ACC112 (cell line): ENCODE results near the gene CD9.

ENCODE experiments used
- H2AFZ ChIP-seq: fragments of 200-600 bp; sonication (generic); one replicate; pipeline ENCODE4 v1.6.0; 2017; ENCODE audit warnings: antibody characterized with exemption, low read length; ENCODE audit not compliant: unreplicated experiment
- H3K27ac ChIP-seq: fragments of 200-600 bp; sonication (generic); 2 replicates; pipeline ENCODE4 v1.5.1; 2014; ENCODE audit warnings: low read depth, mild to moderate bottlenecking, antibody characterized with exemption, low read length, moderate library complexity
- H3K27me3 ChIP-seq: fragments of 200-600 bp; sonication (generic); 2 replicates; pipeline ENCODE4 v1.6.1; 2014; ENCODE audit warnings: mild to moderate bottlenecking, antibody characterized with exemption, low read length, moderate library complexity, mixed read lengths; ENCODE audit not compliant: insufficient read depth
- H3K36me3 ChIP-seq: fragments of 200-600 bp; sonication (generic); 2 replicates; pipeline ENCODE4 v1.6.1; 2016; ENCODE audit warnings: mild to moderate bottlenecking, antibody characterized with exemption, low read length, moderate library complexity, mixed read lengths; ENCODE audit not compliant: insufficient read depth
- H3K4me1 ChIP-seq: fragments of 200-600 bp; sonication (generic); one replicate; pipeline ENCODE4 v1.6.1; 2016; ENCODE audit warnings: low read length, mixed read lengths; ENCODE audit not compliant: insufficient read depth, unreplicated experiment, control insufficient read depth
- H3K4me3 ChIP-seq: fragments of 200-600 bp; sonication (generic); 2 replicates; pipeline ENCODE4 v1.5.1; 2014; ENCODE audit warnings: mild to moderate bottlenecking, low read depth, low read length
- H3K79me2 ChIP-seq: fragments of 200-600 bp; sonication (generic); one replicate; pipeline ENCODE4 v1.6.0; 2016; ENCODE audit warnings: low read length; ENCODE audit not compliant: control insufficient read depth, unreplicated experiment, insufficient read depth

Gene CD9

DNA sequence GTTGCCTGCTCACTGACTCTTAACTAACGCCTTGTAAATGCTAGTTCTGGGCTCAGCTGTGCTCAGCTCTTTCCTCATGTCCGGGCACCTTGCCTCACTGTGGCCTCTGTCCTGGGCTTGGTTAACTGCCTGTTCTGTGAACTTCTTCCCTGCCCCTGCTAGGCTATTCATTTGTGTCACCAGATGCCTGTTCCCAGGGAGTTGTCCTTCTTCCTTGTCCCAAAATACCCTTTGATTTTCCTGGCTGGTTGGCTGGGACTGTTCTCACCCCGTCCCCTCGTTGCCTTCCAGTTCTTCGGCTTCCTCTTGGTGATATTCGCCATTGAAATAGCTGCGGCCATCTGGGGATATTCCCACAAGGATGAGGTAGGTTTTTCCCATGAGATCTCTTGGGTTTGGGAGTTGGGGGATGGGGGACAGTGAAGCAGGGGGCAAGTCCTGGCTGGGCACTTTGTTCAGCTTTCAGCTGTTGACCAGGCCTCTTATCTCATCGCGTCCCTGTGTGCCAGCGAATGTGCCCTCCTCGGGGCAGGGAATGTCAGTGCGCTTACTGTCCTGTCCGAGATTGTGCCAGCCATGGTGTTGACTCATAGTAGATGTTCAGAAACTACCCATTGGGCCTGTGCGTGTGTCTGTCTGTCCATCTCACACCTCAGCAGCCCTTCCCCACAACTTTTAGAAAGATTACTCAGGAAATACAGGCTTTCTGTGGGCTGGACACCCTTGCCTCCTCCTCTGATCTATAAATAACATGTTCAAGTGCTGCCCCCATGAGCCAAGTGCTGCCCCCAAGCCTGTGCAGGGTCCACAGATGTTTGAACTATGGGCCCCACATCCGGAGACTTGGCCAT lies 33.1 kb downstream of the CD9 start:
- Histone ChIP-seq H3K4me1 (peaks cover 32% of the 10 kb centered on the region), H3K27ac (no peak overlapping the region), H3K36me3 (no peaks in the 10 kb centered on the region; the same call in 1 of the 2 replicates)

DNA sequence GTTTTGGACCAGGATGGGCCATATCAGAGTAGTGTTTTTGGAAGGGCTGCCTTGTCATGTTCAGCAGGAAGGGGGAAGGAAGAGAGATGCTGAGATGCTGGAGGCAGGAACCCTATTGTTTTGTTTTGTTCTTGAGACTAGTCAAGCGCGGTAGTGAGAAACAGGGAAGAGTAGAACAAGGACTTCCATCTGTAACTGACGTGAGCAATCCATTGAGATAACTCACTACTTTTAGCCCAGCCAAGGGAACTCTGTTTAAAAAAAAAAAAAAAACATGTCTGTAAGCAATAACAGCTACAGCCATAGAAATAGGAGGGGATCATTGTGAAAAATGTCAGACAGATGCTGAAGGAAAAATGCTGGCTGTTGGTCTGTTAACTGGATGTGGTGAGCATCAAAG lies 34.0 kb downstream of the CD9 start:
- H3K4me3 ChIP-seq = no peak overlapping the region
- no peaks in the 10 kb centered on the region; the same call in 1 of the 2 replicates for H3K36me3 ChIP-seq
- no peaks in the 10 kb centered on the region for H3K27me3 ChIP-seq
- H3K27ac ChIP-seq = no peak overlapping the region
- H3K4me1 ChIP-seq = peaks cover 26% of the 10 kb centered on the region
- H2AFZ ChIP-seq = no peak overlapping the region
- no peaks in the 10 kb centered on the region for H3K79me2 ChIP-seq

More for the DNA sequence above, 33.1 kb downstream of the CD9 start:
- Histone ChIP-seq H3K79me2 (no peaks in the 10 kb centered on the region), H2AFZ (no peak overlapping the region), H3K27me3 (no peaks in the 10 kb centered on the region), H3K4me3 (no peak overlapping the region)

DNA sequence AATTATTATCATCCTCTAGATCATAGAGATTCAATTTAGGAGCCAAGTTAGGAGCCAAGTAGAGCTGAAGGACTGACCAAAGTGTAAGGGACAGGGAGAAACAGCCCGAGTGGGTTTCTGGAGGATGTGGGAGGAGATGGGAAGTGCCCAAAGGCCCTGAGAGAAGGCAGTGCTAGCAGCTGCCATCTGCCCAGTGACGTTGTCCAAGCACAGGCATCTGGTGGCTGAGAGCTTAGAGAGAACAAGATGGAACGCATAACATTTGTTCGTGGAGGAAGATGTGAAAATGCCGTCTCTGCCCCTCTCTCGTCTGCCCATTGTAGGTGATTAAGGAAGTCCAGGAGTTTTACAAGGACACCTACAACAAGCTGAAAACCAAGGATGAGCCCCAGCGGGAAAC lies 34.7 kb downstream of the CD9 start:
- Histone ChIP-seq H3K36me3 (no peaks in the 10 kb centered on the region; the same call in 1 of the 2 replicates), H3K79me2 (no peaks in the 10 kb centered on the region), H2AFZ (no peak overlapping the region), H3K27ac (no peak overlapping the region), H3K4me3 (no peak overlapping the region), H3K4me1 (peaks cover 19% of the 10 kb centered on the region), H3K27me3 (no peaks in the 10 kb centered on the region)

DNA sequence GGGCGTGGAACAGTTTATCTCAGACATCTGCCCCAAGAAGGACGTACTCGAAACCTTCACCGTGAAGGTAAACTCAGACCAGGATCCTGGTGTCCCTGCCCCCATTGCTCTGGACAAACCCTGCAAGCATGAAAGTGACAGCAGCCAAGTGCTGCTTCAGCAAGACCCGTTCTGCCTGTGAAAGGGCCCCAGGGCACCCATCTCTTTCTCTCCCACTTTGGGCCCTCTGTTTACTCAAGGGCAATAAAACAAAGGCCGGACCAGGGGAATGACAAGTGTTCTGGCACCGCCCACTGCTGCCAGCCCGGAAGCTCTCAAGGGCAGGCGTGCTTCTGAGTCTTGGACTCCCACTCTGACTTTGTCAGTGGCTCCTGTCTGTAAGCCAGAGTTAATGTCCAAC lies 35.3 kb downstream of the CD9 start:
- no peak overlapping the region for H2AFZ ChIP-seq
- H3K4me3 ChIP-seq = no peak overlapping the region
- no peaks in the 10 kb centered on the region; the same call in 1 of the 2 replicates for H3K36me3 ChIP-seq
- no peaks in the 10 kb centered on the region for H3K27me3 ChIP-seq
- H3K4me1 ChIP-seq = peaks cover 13% of the 10 kb centered on the region
- no peak overlapping the region for H3K27ac ChIP-seq
- no peaks in the 10 kb centered on the region for H3K79me2 ChIP-seq

DNA sequence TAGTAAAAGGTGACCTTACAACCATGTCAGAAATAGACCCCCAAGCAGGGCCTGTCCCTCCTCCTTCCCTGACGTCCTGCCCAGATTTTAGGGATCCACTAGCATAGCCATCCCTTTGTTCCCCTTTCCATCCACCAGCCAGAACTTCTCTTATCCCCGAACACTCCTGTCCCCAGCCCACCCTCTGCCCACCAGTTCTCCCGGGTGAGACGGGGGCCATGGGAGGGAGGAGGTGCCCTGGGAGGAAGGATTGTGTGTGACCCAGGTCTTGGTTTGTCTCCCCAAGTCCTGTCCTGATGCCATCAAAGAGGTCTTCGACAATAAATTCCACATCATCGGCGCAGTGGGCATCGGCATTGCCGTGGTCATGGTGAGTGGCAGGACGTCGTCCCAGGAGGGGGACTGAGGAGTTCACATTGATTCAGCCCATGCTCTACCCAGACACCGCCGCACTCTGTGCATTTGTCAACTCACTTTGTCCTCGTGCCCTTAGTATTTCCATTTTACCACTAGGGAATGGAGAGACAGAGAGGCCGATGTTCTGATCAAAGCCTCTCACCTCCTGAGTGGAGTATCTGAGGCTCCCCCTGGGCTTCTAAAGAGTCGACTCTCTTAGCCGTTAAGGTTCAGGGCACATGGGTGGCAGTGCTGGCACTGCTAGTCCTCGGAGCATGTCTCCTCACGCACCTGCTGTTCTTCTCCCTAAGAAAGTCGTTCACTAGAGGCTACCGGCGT lies 35.9 kb downstream of the CD9 start:
- Histone ChIP-seq H3K4me3 (no peak overlapping the region), H3K79me2 (no peaks in the 10 kb centered on the region), H3K4me1 (peaks cover 9% of the 10 kb centered on the region), H3K27ac (no peak overlapping the region), H3K36me3 (no peaks in the 10 kb centered on the region; the same call in 1 of the 2 replicates), H3K27me3 (no peaks in the 10 kb centered on the region), H2AFZ (no peak overlapping the region)

DNA sequence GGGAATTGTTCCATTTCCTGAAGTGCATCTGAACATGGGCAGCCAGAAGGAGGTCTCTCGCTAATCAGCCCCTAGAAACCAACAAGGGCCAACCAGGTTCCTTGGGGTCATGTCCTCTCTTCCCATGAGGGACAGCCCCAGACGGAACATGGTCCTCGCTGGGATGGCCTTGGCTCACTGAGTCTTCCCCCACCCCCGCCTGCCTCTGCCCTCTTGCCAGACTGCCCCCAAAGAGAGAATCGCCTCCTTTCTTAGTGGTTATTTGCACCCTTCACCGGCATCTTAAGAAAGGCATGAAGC lies 36.4 kb downstream of the CD9 start:
- H3K27ac ChIP-seq = no peak overlapping the region
- H2AFZ ChIP-seq = no peak overlapping the region

DNA sequence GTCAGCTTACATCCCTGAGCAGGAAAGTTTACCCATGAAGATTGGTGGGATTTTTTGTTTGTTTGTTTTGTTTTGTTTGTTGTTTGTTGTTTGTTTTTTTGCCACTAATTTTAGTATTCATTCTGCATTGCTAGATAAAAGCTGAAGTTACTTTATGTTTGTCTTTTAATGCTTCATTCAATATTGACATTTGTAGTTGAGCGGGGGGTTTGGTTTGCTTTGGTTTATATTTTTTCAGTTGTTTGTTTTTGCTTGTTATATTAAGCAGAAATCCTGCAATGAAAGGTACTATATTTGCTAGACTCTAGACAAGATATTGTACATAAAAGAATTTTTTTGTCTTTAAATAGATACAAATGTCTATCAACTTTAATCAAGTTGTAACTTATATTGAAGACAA lies 37.6 kb downstream of the CD9 start:
- H3K4me1 ChIP-seq = no peaks in the 10 kb centered on the region
- H3K27me3 ChIP-seq = no peaks in the 10 kb centered on the region
- no peak overlapping the region for H3K27ac ChIP-seq
- no peak overlapping the region for H2AFZ ChIP-seq
- H3K79me2 ChIP-seq = no peaks in the 10 kb centered on the region
- no peak overlapping the region for H3K4me3 ChIP-seq
- H3K36me3 ChIP-seq = no peaks in the 10 kb centered on the region; the same call in 1 of the 2 replicates

More for the DNA sequence above, 36.4 kb downstream of the CD9 start:
- Histone ChIP-seq H3K36me3 (no peaks in the 10 kb centered on the region; the same call in 1 of the 2 replicates), H3K27me3 (no peaks in the 10 kb centered on the region), H3K79me2 (no peaks in the 10 kb centered on the region), H3K4me1 (peaks cover 4% of the 10 kb centered on the region), H3K4me3 (no peak overlapping the region)

DNA sequence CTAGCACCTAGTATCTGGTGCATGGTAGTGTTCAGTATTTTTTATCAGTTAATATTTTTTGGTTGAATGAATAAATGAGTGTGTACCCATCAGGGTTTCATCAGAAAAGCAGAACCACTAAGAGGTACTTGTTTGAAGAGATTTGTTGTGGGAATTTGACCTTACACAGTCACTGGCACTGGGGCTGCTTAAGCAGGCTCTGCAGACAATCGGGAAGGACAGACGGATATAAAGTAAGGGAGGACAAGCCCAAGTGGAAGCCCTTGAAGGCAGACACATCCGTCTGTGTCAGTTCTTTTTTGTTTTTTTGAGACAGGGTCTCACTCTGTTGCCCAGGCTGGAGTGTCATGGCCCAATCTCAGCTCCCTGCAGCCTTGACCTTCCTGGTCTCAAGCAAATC lies 38.7 kb downstream of the CD9 start:
- Histone ChIP-seq H2AFZ (no peak overlapping the region), H3K79me2 (no peaks in the 10 kb centered on the region), H3K27me3 (no peaks in the 10 kb centered on the region), H3K36me3 (no peaks in the 10 kb centered on the region; the same call in 1 of the 2 replicates), H3K27ac (no peak overlapping the region), H3K4me3 (no peak overlapping the region), H3K4me1 (no peaks in the 10 kb centered on the region)

DNA sequence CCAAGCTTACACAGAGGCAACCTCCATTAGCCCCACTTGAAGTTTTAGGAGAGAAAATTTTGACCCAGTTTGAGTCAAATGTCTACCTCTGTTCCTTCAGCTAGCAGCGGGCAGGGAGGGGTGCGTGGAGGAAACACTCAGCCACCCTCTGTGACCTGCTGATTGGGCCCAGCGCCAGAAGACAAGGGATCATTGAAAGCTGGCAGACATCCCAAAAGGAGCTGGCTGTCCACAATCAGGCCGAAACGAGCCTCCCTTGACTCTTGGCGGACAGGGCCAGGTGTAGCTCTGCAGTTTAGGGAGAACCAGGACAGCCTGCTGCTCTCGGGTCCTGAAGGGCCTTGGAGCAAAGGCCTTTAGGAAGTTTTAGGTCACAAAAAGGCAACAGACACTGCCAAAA lies 41.3 kb downstream of the CD9 start:
- no peaks in the 10 kb centered on the region for H3K79me2 ChIP-seq
- no peaks in the 10 kb centered on the region for H3K4me1 ChIP-seq
- no peaks in the 10 kb centered on the region for H3K36me3 ChIP-seq
- H3K27me3 ChIP-seq = no peaks in the 10 kb centered on the region
- no peak overlapping the region for H3K27ac ChIP-seq
- no peak overlapping the region for H3K4me3 ChIP-seq
- no peak overlapping the region for H2AFZ ChIP-seq

DNA sequence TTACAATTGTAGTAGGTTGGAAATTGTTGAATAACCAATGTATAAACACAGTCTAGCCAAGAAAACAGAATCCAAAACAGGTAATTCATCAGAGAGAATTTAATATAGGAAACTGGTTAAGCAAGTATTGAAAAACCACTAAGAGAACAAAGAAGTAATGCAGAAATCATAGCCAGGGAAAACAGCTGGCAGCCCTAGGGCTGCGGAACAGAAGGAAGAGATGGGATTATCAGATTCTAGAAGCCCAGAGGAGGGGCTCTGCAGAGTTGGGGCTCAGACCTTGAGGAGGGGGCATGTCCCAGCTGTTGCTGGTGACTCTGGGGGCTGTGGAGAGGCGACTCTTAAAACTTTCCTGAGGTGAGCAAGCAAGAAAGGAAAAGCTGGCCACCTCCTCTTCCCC lies 49.4 kb downstream of the CD9 start:
- Histone ChIP-seq H3K4me1 (no peaks in the 10 kb centered on the region), H3K27me3 (peaks cover 16% of the 10 kb centered on the region; the same call in 1 of the 2 replicates), H3K4me3 (no peak overlapping the region), H3K79me2 (no peaks in the 10 kb centered on the region), H2AFZ (no peak overlapping the region), H3K27ac (no peak overlapping the region), H3K36me3 (no peaks in the 10 kb centered on the region)

DNA sequence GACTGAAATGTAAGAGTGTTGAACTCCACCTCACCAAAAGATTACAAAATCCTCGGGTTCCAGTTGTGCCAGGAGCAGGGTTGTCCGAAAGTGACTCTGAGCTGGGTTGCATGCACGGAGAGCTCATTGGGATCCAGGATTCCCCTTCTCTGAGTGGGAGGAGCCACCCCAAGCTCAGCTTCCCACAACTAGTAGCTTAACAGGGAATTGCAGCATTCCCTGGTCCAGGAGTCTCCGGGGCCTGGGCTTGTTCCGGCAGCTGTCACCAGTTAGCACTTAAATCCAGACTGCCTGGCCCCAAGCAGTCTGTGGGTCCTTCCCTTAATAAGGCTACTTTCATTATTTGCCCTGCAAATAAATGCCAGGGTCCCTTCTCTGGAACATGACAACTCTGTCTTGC lies 50.1 kb downstream of the CD9 start:
- Histone ChIP-seq H2AFZ (no peak overlapping the region), H3K4me3 (no peak overlapping the region), H3K79me2 (no peaks in the 10 kb centered on the region), H3K4me1 (no peaks in the 10 kb centered on the region), H3K27ac (no peak overlapping the region), H3K36me3 (no peaks in the 10 kb centered on the region), H3K27me3 (peaks cover 16% of the 10 kb centered on the region; the same call in 1 of the 2 replicates)
